ENCODE results near the gene CASZ1. TPM values are rescaled to one million over a fixed set of nuclear protein-coding genes. Genes with fewer than 3 reads are reported as not detected.
A peak's percentile ranks its signal among the peaks of the same experiment; 100 is the strongest.

CASZ1 gene
- total RNA-seq, 1 donor from 2014 or later: 3.4 TPM

GRCh38 chr1:10599194-10599861 lies 197.1 kb downstream of the CASZ1 start:
- H3K27ac ChIP-seq: no peak overlapping the region
- H3K9me3 Mint-ChIP-seq: no peaks in the 10 kb centered on the region
- H3K36me3 ChIP-seq: no peaks in the 10 kb centered on the region
- H3K36me3 Mint-ChIP-seq: peaks cover 2% of the 10 kb centered on the region
- peaks cover 35% of the 10 kb centered on the region for H4K20me1 ChIP-seq (ENCODE audit: low read depth)
- no peak for DNase-seq (ENCODE audit: low spot score)
- no peaks in the 10 kb centered on the region for H3K9me3 ChIP-seq (ENCODE audit: low read depth)
- H3K9ac ChIP-seq: no peak overlapping the region
- H3K4me3 ChIP-seq: no peak overlapping the region
- H3F3A ChIP-seq (ENCODE audit: low read depth): peaks cover 7% of the 10 kb centered on the region
- H3K4me1 Mint-ChIP-seq: peaks cover 68% of the 10 kb centered on the region
- H3K4me2 ChIP-seq: no peak overlapping the region
- TF ChIP-seq CTCF (IDR thresholded peaks at IDR 0.05) (no peak), EZH2phosphoT487 (IDR thresholded peaks at IDR 0.05) (no peak), EZH2 (IDR thresholded peaks at IDR 0.05) (no peak)
- no peak overlapping the region for H2AFZ ChIP-seq (replicated peaks)
- H3K27ac Mint-ChIP-seq: no peak overlapping the region
- H3K79me2 ChIP-seq (ENCODE audit: low read depth): no peaks in the 10 kb centered on the region
- H3K27me3 ChIP-seq: no peaks in the 10 kb centered on the region
- H3K4me1 ChIP-seq: peaks cover 30% of the 10 kb centered on the region
- H3K4me3 Mint-ChIP-seq: no peak overlapping the region
- peaks cover 3% of the 10 kb centered on the region for H3K27me3 Mint-ChIP-seq (ENCODE audit: insufficient read depth, low read depth)

GRCh38 chr1:10598389-10598702 lies 198.1 kb downstream of the CASZ1 start:
- Histone ChIP-seq H3K4me1 (peaks cover 36% of the 10 kb centered on the region), H3K27me3 (no peaks in the 10 kb centered on the region), H4K20me1 (ENCODE audit: low read depth) (peaks cover 39% of the 10 kb centered on the region), H3K79me2 (ENCODE audit: low read depth) (peaks cover 1% of the 10 kb centered on the region), H3K4me3 (no peak overlapping the region), H3K9ac (no peak overlapping the region), H3K36me3 (no peaks in the 10 kb centered on the region), H3K4me2 (no peak overlapping the region), H3K9me3 (ENCODE audit: low read depth) (no peaks in the 10 kb centered on the region), H2AFZ (replicated peaks) (no peak overlapping the region), H3K27ac (no peak overlapping the region), H3F3A (ENCODE audit: low read depth) (peaks cover 12% of the 10 kb centered on the region)
- peak overlapping the region; percentile 28 for H3K27ac Mint-ChIP-seq
- no peaks in the 10 kb centered on the region for H3K9me3 Mint-ChIP-seq
- no peak for DNase-seq (ENCODE audit: low spot score)
- peaks cover 2% of the 10 kb centered on the region for H3K36me3 Mint-ChIP-seq
- TF ChIP-seq CTCF (IDR thresholded peaks at IDR 0.05) (peak; percentile 33), EZH2 (IDR thresholded peaks at IDR 0.05) (no peak), EZH2phosphoT487 (IDR thresholded peaks at IDR 0.05) (no peak)
- H3K4me3 Mint-ChIP-seq: no peak overlapping the region
- peaks cover 69% of the 10 kb centered on the region for H3K4me1 Mint-ChIP-seq
- H3K27me3 Mint-ChIP-seq (ENCODE audit: insufficient read depth, low read depth): peaks cover 2% of the 10 kb centered on the region

GRCh38 chr1:10597492-10598388 lies 198.7 kb downstream of the CASZ1 start:
- Mint-ChIP-seq H3K36me3 (no peaks in the 10 kb centered on the region), H3K9me3 (no peaks in the 10 kb centered on the region), H3K27me3 (ENCODE audit: insufficient read depth, low read depth) (peaks cover 2% of the 10 kb centered on the region), H3K27ac (peak overlapping the region; percentile 28), H3K4me1 (peaks cover 73% of the 10 kb centered on the region), H3K4me3 (no peak overlapping the region)
- Histone ChIP-seq H3F3A (ENCODE audit: low read depth) (peaks cover 16% of the 10 kb centered on the region), H3K27me3 (no peaks in the 10 kb centered on the region), H3K9me3 (ENCODE audit: low read depth) (no peaks in the 10 kb centered on the region), H3K79me2 (ENCODE audit: low read depth) (peaks cover 4% of the 10 kb centered on the region), H3K27ac (no peak overlapping the region), H2AFZ (replicated peaks) (no peak overlapping the region), H3K4me1 (peaks cover 42% of the 10 kb centered on the region), H4K20me1 (ENCODE audit: low read depth) (peaks cover 43% of the 10 kb centered on the region), H3K4me3 (no peak overlapping the region), H3K36me3 (no peaks in the 10 kb centered on the region), H3K4me2 (no peak overlapping the region), H3K9ac (no peak overlapping the region)
- no peak for TF ChIP-seq CTCF (IDR thresholded peaks at IDR 0.05)
- no peak for TF ChIP-seq EZH2phosphoT487 (IDR thresholded peaks at IDR 0.05)
- TF ChIP-seq EZH2 (IDR thresholded peaks at IDR 0.05): no peak
- DNase-seq (ENCODE audit: low spot score): peak; percentile 27

Data from neural progenitor cell (in vitro differentiated cells).